ENCODE measurements around the gene CBX5. TPM values are rescaled to one million over a fixed set of nuclear protein-coding genes. Genes with fewer than 3 reads are reported as not detected.

The CBX5 gene
- total and polyA plus RNA-seq, 5 donors: 23.0 to 68.2 (median 56.8) TPM

- intact Hi-C loops (cut with DNase I): no loop called here
- 49% methylated on average over 5 of the region's 5 CpGs for WGBS
- ATAC-seq (no peak), DNase-seq (no peak)
- no peaks in the 10 kb centered on the region for H3K9me3 ChIP-seq (ENCODE audit: control insufficient read depth, low read length)
- no peaks in the 10 kb centered on the region for H3K27me3 ChIP-seq (ENCODE audit: control insufficient read depth, insufficient read depth)
- no peak overlapping the region for H3K27ac ChIP-seq (ENCODE audit: low read length)
- no peaks in the 10 kb centered on the region for H3K4me1 ChIP-seq (ENCODE audit: control insufficient read depth, insufficient read depth, low read length)
- no peak overlapping the region for H3K4me3 ChIP-seq (ENCODE audit: low read length)
Observed at GRCh38 chr12:54261815-54262402, 18.0 kb downstream of the CBX5 start.

DNA sequence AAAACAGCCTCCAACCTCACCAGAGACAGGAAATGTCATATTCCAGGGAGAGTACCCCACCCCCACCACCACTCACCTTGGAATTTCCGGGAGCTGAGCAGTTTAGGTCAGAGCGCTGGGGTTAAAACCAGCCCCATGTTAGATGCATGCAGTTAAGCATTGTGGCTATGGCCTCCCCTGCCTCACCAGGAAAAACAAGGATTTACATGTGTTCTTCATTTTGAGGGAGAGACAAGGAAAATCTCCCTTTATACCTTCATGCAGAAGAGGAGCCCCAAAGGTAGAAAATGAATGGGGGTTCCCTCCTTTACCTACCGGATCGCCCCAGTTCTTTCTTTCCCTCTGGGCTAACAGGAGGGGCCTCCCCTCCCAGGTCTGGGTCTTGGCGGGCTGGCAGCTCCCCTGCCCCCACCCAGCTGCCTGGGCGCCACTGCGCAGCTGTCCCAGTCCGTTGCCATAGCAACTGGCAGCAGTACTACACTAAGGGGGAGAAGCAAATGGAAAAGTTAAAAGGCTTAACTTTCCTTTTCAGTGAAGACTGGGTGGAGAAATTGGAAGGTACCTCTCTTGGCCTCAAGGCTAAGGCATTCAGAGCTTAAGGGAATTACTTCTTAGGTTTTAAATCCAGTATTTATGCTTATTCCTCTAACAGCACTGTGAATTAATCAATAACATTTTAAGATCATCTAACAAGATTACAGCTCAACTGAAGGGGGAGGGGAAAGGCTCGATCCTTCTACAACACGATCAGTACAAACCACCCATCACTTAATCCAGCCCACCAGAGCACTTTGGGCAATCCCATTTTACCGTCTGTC, 20.5 kb downstream of the CBX5 start:
- H3K27me3 ChIP-seq (ENCODE audit: control insufficient read depth, insufficient read depth): no peaks in the 10 kb centered on the region
- DNase-seq: peak; percentile 84 to 88 (median 86)
- 5% methylated on average over 11 of the region's 11 CpGs for WGBS
- intact Hi-C loops (cut with DNase I): no loop called here
- H3K4me1 ChIP-seq (ENCODE audit: control insufficient read depth, insufficient read depth, low read length): no peaks in the 10 kb centered on the region
- H3K27ac ChIP-seq (ENCODE audit: low read length): peak overlapping the region; percentile 49
- ATAC-seq: peak; percentile 93 to 97
- H3K4me3 ChIP-seq (ENCODE audit: low read length): peak overlapping the region; percentile 33
- no peaks in the 10 kb centered on the region for H3K9me3 ChIP-seq (ENCODE audit: control insufficient read depth, low read length)

GRCh38 chr12:54258201-54258681, 21.7 kb downstream of the CBX5 start:
- intact Hi-C loops (cut with DNase I): no loop called here
- Histone ChIP-seq H3K27ac (ENCODE audit: low read length) (no peak overlapping the region), H3K27me3 (ENCODE audit: control insufficient read depth, insufficient read depth) (no peaks in the 10 kb centered on the region), H3K4me1 (ENCODE audit: control insufficient read depth, insufficient read depth, low read length) (no peaks in the 10 kb centered on the region), H3K9me3 (ENCODE audit: control insufficient read depth, low read length) (no peaks in the 10 kb centered on the region), H3K4me3 (ENCODE audit: low read length) (peak overlapping the region; percentile 33)
- ATAC-seq (no peak), DNase-seq (no peak)

GRCh38 chr12:54257332-54257731, 22.6 kb downstream of the CBX5 start:
- Histone ChIP-seq H3K4me3 (ENCODE audit: low read length) (no peak overlapping the region), H3K27ac (ENCODE audit: low read length) (no peak overlapping the region), H3K4me1 (ENCODE audit: control insufficient read depth, insufficient read depth, low read length) (no peaks in the 10 kb centered on the region), H3K27me3 (ENCODE audit: control insufficient read depth, insufficient read depth) (no peaks in the 10 kb centered on the region), H3K9me3 (ENCODE audit: control insufficient read depth, low read length) (no peaks in the 10 kb centered on the region)
- WGBS: 89% methylated on average over 8 of the region's 8 CpGs
- intact Hi-C loops (cut with DNase I): no loop called here
- no peak for DNase-seq
- ATAC-seq: no peak

GRCh38 chr12:54253240-54253639, 26.7 kb downstream of the CBX5 start:
- Histone ChIP-seq H3K4me3 (ENCODE audit: low read length) (no peak overlapping the region), H3K9me3 (ENCODE audit: control insufficient read depth, low read length) (no peaks in the 10 kb centered on the region), H3K4me1 (ENCODE audit: control insufficient read depth, insufficient read depth, low read length) (no peaks in the 10 kb centered on the region), H3K27ac (ENCODE audit: low read length) (no peak overlapping the region), H3K27me3 (ENCODE audit: control insufficient read depth, insufficient read depth) (no peaks in the 10 kb centered on the region)
- intact Hi-C loops (cut with DNase I): no loop called here
- DNase-seq (no peak), ATAC-seq (no peak)
- WGBS: 94% methylated on average over 4 of the region's 4 CpGs

GRCh38 chr12:54251667-54252284, 28.1 kb downstream of the CBX5 start:
- ATAC-seq (no peak), DNase-seq (no peak)
- WGBS: 93% methylated on average over 1 of the region's 1 CpG
- intact Hi-C loops (cut with DNase I): no loop called here
- Histone ChIP-seq H3K4me1 (ENCODE audit: control insufficient read depth, insufficient read depth, low read length) (no peaks in the 10 kb centered on the region), H3K27ac (ENCODE audit: low read length) (no peak overlapping the region), H3K9me3 (ENCODE audit: control insufficient read depth, low read length) (no peaks in the 10 kb centered on the region), H3K4me3 (ENCODE audit: low read length) (no peak overlapping the region), H3K27me3 (ENCODE audit: control insufficient read depth, insufficient read depth) (no peaks in the 10 kb centered on the region)

DNA sequence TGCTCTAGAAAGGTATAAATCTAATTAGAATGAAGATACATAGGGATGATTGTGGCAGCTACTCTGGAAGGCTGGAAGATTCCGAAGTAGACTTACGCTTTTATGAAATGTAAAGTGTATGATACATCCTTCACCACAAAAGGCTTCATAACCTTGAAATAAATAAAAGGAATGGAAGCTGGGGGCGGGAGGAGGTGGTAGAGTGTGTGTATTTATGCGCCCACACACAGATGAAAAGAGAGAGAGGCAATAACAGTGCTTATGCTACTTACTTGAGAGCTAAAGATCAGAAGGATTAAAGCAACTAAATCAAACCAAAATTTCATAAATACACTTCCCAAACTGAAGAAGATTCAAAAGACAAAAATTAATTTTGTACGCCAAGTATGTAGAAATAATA, 30.4 kb downstream of the CBX5 start:
- no peaks in the 10 kb centered on the region for H3K27me3 ChIP-seq (ENCODE audit: control insufficient read depth, insufficient read depth)
- H3K9me3 ChIP-seq (ENCODE audit: control insufficient read depth, low read length): no peaks in the 10 kb centered on the region
- H3K27ac ChIP-seq (ENCODE audit: low read length): no peak overlapping the region
- H3K4me1 ChIP-seq (ENCODE audit: control insufficient read depth, insufficient read depth, low read length): no peaks in the 10 kb centered on the region
- WGBS: 95% methylated on average over 5 of the region's 5 CpGs
- intact Hi-C loops (cut with DNase I): no loop called here
- no peak for DNase-seq
- ATAC-seq: no peak
- no peak overlapping the region for H3K4me3 ChIP-seq (ENCODE audit: low read length)

- WGBS: 65% methylated on average over 6 of the region's 6 CpGs
- ATAC-seq: no peak
- H3K27ac ChIP-seq (ENCODE audit: low read length): peak overlapping the region; percentile 75
Observed at GRCh38 chr12:54246011-54246641, 33.8 kb downstream of the CBX5 start.

DNA sequence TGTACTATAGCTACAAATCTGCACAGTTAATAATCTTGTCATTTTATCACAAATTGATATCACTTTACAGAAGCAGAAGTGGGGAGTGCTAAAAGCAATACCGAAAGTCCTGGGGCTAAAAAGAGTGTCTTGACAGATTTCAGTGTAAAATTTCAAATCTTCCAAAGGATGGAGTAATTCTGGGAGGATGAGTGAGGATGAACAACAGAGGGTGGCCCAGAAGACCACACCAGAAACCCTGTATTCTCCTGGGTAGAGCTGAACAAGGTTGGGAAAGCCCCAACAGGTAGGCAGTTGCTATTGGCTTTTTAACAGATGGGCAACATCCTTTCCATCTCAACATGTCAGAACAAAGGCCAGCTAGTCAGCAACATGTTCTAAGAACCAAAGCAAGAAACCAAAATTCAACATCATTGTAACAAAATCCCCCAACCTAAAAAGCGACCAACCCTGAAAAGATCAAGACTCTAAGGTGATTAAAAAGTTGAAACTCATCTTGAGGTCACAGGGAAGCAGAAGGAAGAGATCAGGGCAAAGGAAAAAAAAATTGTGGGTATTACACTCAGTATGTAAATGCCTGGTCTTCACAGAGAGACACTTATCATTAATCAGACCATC, 38.8 kb downstream of the CBX5 start:
- Histone ChIP-seq H3K4me1 (ENCODE audit: control insufficient read depth, insufficient read depth, low read length) (peaks cover 2% of the 10 kb centered on the region), H3K27me3 (ENCODE audit: control insufficient read depth, insufficient read depth) (no peaks in the 10 kb centered on the region), H3K4me3 (ENCODE audit: low read length) (no peak overlapping the region), H3K9me3 (ENCODE audit: control insufficient read depth, low read length) (no peaks in the 10 kb centered on the region), H3K27ac (ENCODE audit: low read length) (no peak overlapping the region)
- intact Hi-C loops (cut with DNase I): no loop called here
- DNase-seq: no peak
- no peak for ATAC-seq
- WGBS: 90% methylated on average over 2 of the region's 2 CpGs

More at GRCh38 chr12:54246011-54246641, 33.8 kb downstream of the CBX5 start:
- no peaks in the 10 kb centered on the region for H3K4me1 ChIP-seq (ENCODE audit: control insufficient read depth, insufficient read depth, low read length)
- H3K9me3 ChIP-seq (ENCODE audit: control insufficient read depth, low read length): no peaks in the 10 kb centered on the region
- no peaks in the 10 kb centered on the region for H3K27me3 ChIP-seq (ENCODE audit: control insufficient read depth, insufficient read depth)
- no peak overlapping the region for H3K4me3 ChIP-seq (ENCODE audit: low read length)
- intact Hi-C loops (cut with DNase I): no loop called here
- DNase-seq: no peak

DNA sequence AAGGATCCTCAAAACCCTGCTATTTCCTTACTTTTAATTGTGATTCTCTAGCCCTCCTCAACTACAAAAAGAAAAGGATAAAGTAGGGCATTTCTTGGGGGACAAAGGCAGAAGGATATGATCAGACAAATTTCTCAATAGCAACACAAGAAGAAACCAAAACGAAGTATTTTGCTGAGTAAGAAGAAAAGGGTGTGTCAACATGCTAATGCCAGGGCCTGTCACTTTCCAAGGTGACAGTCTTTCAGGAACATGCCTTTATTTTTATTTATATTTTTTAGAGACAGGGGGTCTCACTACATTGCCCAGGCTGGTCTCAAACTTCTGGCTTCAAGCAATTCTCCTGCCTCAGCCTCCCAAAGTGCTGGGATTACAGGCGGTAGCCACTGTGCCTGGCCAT, 39.8 kb downstream of the CBX5 start:
- no peaks in the 10 kb centered on the region for H3K27me3 ChIP-seq (ENCODE audit: control insufficient read depth, insufficient read depth)
- no peak overlapping the region for H3K4me3 ChIP-seq (ENCODE audit: low read length)
- intact Hi-C loops (cut with DNase I): no loop called here
- peaks cover 2% of the 10 kb centered on the region for H3K4me1 ChIP-seq (ENCODE audit: control insufficient read depth, insufficient read depth, low read length)
- H3K27ac ChIP-seq (ENCODE audit: low read length): no peak overlapping the region
- ATAC-seq: no peak
- WGBS: 74% methylated on average over 2 of the region's 2 CpGs
- no peaks in the 10 kb centered on the region for H3K9me3 ChIP-seq (ENCODE audit: control insufficient read depth, low read length)
- no peak for DNase-seq
